ENCODE data around the gene HIBCH. TPM values are rescaled to one million over a fixed set of nuclear protein-coding genes. Genes with fewer than 3 reads are reported as not detected.

HIBCH gene
- total and polyA plus RNA-seq, 2 of the 4 experiments (the other 2 are of a cell fraction), result 8.8 to 11.9 TPM

GRCh38 chr2:190361572-190361971 lies 41.9 kb upstream of the HIBCH start:
- no peak overlapping the region for H3K27ac ChIP-seq (ENCODE audit: insufficient read depth, low read length)
- no peak for ATAC-seq (ENCODE audit: low read depth)
- peaks cover 9 to 12% of the 10 kb centered on the region in 2 experiments; a peak in 3 of 4 replicates for H3K79me1 ChIP-seq (ENCODE audit: low read depth in 1 of 2, low read length in 2 of 2)
- H3K4me3 ChIP-seq (ENCODE audit: insufficient read depth, low read depth, low read length), result no peak overlapping the region
- no peak overlapping the region for H2BK5ac ChIP-seq (ENCODE audit: low read depth, low read length, poor library complexity, severe bottlenecking)
- no peaks in the 10 kb centered on the region for H3K9me3 ChIP-seq (ENCODE audit: control insufficient read depth, insufficient read depth, low read length)
- no peaks in the 10 kb centered on the region for H3K27me3 ChIP-seq (ENCODE audit: control insufficient read depth, insufficient read depth, low read length)
- H3K23ac ChIP-seq (ENCODE audit: low read depth, low read length), result no peak overlapping the region
- DNase-seq, result no peak
- in situ Hi-C loops (cut with MboI; ENCODE audit: low sequenced_read_pairs), result no loop called here
- peaks cover 10% of the 10 kb centered on the region for H3K4me1 ChIP-seq (ENCODE audit: control insufficient read depth, insufficient read depth, low read length)
- no peak overlapping the region for H2AFZ ChIP-seq (replicated peaks; ENCODE audit: low read length, poor library complexity)
- H3K4ac ChIP-seq (ENCODE audit: low read depth, low read length), result no peak overlapping the region
- CTCF ChIA-PET, result interaction anchor here (0.9 kb wide), 1 partner anchor 17 kb away, joined by 4 read pairs; no protein-coding TSS in a partner anchor
- WGBS, 2 experiments (ENCODE audit: extremely low coverage in 2 of 2, insufficient read length in 1 of 2), result no CpG with 5 or more reads among the region's 2 CpGs
- peaks cover 7% of the 10 kb centered on the region for H3K36me3 ChIP-seq (ENCODE audit: control insufficient read depth, insufficient read depth, low read length)
- POLR2A ChIA-PET (ENCODE audit: unreplicated experiment), result interaction anchor here (0.6 kb wide), 1 partner anchor 234 kb away, joined by 3 read pairs; no protein-coding TSS in a partner anchor
- no peak overlapping the region for H2BK15ac ChIP-seq (ENCODE audit: low read depth, low read length)
- no peak overlapping the region for H4K8ac ChIP-seq (ENCODE audit: low read depth in 2 of 2, low read length in 2 of 2)
- intact Hi-C loops (cut with micrococcal nuclease), result no loop called here
- H3K9ac ChIP-seq (ENCODE audit: low read depth, low read length), result no peak overlapping the region
- no peak overlapping the region for H3K14ac ChIP-seq (replicated peaks; ENCODE audit: low read depth, low read length)
- no peak overlapping the region for H3K18ac ChIP-seq (ENCODE audit: low read depth, low read length)
- H3K4me2 ChIP-seq (ENCODE audit: low read depth, low read length), result no peak overlapping the region
- no peak overlapping the region for H3K56ac ChIP-seq (ENCODE audit: extremely low read depth, insufficient read depth, low read length)
- H2AK5ac ChIP-seq (ENCODE audit: low read depth, low read length), result no peak overlapping the region
- H2BK120ac ChIP-seq (ENCODE audit: low read depth, low read length), result no peak overlapping the region
- no peak overlapping the region for H2AK9ac ChIP-seq (replicated peaks; ENCODE audit: low read depth, low read length, poor library complexity)
- H4K20me1 ChIP-seq (ENCODE audit: insufficient read depth, low read length), result no peaks in the 10 kb centered on the region
- TF ChIP-seq CEBPB (IDR thresholded peaks at IDR 0.05; ENCODE audit: low read depth, low read length), result no peak
- TF ChIP-seq RFX5 (IDR thresholded peaks at IDR 0.05; ENCODE audit: low read depth, low read length), result no peak
- no peak for TF ChIP-seq NFE2L2 (IDR thresholded peaks at IDR 0.05; ENCODE audit: low read depth, low read length)
- no peak for TF ChIP-seq USF2 (IDR thresholded peaks at IDR 0.05; ENCODE audit: low read depth, low read length)
- no peak for TF ChIP-seq CHD1 (IDR thresholded peaks at IDR 0.05; ENCODE audit: low read depth, low read length)
- TF ChIP-seq RAD21 (IDR thresholded peaks at IDR 0.05; ENCODE audit: low read length), result no peak
- no peak for TF ChIP-seq MAZ (IDR thresholded peaks at IDR 0.05; ENCODE audit: borderline replicate concordance, low read depth, low read length)
- no peak for TF ChIP-seq FOS (IDR thresholded peaks at IDR 0.05; ENCODE audit: low read depth, low read length)
- TF ChIP-seq RCOR1 (IDR thresholded peaks at IDR 0.05; ENCODE audit: insufficient replicate concordance, low read length), result no peak
- dilution Hi-C loops (cut with HindIII; ENCODE audit: low sequenced_read_pairs, unreplicated experiment), result no loop called here
- H4K5ac ChIP-seq (ENCODE audit: low read depth, low read length), result no peak overlapping the region
- no TSS peak for BruUV-seq (replicated peaks)
- no peak overlapping the region for H4K91ac ChIP-seq (ENCODE audit: insufficient read depth, low read depth, low read length)
- H2BK20ac ChIP-seq (ENCODE audit: low read depth, low read length), result no peak overlapping the region
- H3K9me1 ChIP-seq (ENCODE audit: insufficient read depth, low read length), result 0 out of 2 replicates have a peak, but pooled peaks cover 3% of the 10 kb centered on the region
